Fibroblast of the conjunctiva (primary cell): ENCODE data around the gene AGAP2.
A peak's percentile ranks its signal among the peaks of the same experiment; 100 is the strongest.
"Not testable (repeated sequence)": the region's sequence is repeated elsewhere in the genome, so short reads cannot be mapped to it uniquely, and the experiment has no call there.

Source experiments
- DNase-seq: peaks from one replicate; pipeline ENCODE4 v3.0.0-alpha.2; 2010; ENCODE audit warnings: low read depth

AGAP2 gene

DNA sequence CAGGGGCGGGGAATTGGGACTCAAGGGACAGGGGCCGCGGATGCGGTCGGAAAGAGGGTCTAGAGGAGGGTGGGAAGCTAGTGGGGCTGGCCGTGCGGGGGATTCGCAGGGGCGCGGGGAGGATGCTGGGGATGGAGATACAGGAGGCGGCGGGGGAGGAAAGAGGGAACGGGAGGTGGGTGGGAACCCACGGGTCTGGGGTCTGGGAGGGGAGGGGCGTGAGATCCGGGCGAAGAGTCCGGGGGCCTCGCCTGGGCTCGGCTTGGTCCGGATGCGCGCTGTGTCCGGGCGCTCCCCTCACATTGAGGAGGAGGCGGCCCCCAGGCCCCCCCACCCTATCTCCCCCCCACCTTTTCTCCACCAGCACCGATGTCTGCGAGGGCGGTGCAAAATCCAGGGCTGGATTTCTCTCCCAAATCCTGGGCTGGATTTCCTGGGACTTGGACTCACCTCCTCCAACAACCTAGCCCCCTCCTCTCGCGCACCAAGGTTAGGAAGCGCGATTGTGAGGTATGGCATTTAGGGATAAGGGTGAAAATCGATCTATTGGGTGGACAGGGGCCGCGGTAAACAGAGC is at the start of gene AGAP2:
Gene AGAP2, minus strand, starts transcription at position 82 of the 577 bp plus-strand sequence. CDS start 496 bp downstream, outside the sequence.
- no peak for DNase-seq

DNA sequence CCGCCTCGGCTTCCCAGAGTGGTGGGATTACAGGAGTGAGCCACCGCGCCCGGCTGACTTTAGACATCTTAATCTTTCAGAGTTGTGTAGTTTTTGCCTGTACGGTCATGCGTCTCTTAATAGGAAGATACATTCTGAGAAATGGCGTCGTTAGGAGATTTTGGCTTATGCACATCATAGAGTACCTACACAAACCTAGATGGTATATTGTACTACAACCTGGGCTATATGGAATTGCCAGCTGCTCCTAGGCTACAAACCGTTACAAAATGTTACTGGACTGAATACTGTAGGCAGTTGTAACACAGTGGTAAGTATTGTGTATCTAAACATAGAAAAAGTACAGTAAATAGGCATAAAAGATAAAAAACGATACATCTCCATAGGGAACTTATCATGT is 45.3 kb upstream of the AGAP2 start:
- DNase-seq, result no peak

DNA sequence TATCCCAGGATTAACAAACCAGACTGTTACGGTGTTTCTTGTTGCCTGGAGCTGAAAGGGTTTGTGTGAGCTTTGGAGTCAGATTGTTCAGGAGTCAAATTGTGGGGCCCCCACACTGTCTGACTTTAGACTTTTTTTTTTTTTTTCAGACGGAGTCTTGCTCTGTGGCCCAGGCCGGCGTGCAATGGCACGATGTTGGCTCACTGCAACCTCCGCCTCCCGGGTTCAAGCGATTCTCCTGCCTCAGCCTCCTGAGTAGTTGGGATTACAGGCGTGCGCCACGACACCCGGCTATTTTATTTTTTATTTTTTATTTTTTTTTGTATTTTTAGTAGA is 44.9 kb upstream of the AGAP2 start:
- DNase-seq, result no peak

DNA sequence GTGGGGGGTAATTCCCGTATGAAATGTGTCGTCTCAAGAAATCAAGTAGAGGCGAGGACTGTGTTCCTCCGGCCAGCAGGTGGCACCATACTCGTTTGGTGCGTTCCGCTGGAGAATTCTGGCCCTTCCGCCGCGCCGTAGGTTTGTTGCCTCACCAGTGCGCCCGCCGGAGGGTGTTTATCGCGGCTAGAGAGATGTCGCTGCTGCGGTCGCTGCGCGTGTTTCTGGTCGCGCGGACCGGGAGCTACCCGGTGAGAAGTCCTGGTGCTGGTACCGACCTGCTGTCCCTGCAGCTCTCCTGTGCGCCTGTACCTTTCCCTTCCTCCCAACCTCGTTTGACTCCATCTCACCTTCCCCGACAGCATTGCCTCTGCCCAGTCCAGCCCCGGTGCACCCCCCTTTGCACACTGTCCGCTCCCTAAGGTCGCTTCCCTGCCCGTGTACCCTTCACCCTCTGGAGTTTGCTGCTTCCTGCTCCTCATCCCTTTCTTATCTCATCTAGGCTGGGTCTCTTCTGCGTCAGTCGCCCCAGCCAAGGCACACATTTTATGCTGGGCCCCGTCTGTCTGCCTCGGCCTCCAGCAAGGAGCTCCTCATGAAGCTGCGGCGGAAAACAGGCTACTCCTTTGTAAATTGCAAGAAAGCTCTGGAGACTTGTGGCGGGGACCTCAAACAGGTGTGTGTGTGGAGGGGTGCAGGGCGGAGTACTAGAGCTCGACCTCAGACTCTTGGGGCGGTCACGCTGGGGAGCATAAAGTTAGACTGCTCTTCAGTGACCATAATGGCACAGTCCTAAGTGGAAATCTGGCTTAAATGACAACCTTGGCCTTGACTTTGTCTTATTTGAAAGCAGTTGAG is 44.3 kb upstream of the AGAP2 start, which contains the start of gene TSFM:
Gene TSFM, plus strand, starts transcription at position 180 of the 858 bp plus-strand sequence. Its CDS starts 15 bp downstream, at position 195.
- DNase-seq, result peak; percentile 86

DNA sequence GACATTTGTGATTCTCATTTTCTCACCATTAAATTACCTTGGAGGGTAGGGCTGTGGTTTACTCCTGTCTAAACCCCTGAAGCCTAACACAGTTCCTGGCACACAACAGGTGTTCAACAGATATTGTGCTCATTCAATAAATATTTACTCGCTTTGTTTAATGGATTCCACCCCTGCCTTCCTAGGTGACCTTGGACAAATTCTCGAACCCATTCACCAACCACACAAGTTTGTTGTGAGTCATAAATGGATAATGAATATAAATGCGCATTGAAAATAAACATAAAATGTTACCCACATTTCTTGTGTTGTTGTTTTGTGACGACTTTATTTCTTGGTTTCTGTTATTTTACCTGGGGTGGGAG is 43.7 kb upstream of the AGAP2 start:
- no peak for DNase-seq

DNA sequence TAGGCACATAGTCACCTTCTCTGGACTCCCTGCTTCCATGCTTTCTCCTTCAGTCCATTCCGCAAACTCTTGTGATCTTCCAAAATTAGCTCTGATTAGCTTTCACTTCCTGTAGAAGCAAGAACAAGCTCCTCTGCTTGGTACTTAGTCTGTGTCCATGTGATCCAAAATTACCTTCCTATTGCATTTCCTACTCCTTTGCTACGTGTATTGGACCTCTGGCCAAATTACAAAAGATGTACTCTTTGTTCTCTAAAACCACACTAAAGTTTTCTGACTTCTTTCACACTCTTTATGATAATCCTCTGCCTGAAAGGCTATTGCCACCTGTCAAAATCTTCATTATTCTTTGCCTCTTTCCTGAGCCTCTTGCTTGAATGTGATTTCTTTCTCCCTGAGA is 43.3 kb upstream of the AGAP2 start:
- no peak for DNase-seq

DNA sequence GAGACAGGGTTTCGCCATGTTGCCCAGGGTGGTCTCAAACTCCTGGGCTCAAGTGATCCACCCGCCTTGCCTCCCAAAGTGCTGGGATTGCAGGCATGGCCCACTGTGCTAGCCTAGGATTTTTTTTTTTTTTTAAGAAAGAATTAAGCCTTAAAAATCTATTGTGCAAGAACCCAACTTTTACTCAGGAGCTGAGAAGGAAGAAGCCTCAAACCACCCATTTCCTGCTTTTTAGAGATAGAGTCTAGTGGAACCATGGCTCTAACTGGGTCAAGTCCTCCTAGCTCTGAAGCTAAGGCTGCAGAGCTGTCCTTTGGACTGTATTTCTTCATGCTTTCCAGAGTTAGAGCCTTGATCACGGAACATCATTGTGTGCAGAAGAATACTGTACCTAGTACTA is 42.7 kb upstream of the AGAP2 start:
- no peak for DNase-seq

DNA sequence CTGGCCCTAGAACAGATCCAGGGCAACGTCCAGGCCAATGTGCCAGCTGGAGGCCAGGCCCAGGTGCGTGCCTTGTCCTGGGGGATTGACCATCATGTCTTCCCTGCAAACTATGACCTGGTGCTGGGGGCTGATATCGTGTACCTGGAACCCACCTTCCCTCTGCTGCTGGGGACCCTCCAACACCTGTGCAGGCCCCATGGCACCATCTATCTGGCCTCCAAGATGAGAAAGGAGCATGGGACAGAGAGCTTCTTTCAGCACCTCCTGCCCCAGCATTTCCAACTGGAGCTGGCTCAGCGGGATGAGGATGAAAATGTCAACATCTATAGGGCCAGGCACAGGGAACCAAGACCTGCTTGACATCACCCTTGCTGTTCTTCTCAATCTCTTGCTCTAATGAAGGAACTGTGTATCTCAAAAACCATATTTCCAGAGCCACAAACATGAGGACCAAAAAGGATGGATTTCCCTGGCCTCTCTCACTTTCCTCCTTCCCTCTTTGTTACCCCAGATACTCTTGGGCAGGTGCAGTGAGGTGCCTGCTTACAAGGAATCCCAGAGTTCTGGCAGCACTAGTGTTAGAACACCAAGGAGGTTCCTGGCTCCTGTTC is 41.8 kb upstream of the AGAP2 start:
- DNase-seq, result no peak

DNA sequence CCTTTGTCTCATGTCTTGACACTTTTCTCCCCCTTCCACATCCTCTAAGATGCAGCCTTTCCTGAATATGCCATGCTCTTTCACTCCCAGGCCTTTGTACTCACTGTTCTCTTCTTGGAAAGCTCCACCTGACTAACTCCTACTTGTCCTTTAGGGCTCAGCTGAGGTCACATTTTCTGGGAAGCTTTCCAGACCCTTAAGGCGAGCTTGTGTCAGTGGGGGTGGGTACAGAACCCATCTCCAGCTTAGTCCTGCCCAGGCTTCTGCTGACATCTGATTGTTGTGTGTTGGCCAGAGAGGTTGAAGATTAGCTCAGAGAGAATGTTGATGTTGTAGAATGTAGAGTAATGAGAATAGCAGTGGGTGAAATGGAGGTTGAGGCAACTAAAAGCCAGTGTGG is 41.2 kb upstream of the AGAP2 start:
- DNase-seq, result no peak

DNA sequence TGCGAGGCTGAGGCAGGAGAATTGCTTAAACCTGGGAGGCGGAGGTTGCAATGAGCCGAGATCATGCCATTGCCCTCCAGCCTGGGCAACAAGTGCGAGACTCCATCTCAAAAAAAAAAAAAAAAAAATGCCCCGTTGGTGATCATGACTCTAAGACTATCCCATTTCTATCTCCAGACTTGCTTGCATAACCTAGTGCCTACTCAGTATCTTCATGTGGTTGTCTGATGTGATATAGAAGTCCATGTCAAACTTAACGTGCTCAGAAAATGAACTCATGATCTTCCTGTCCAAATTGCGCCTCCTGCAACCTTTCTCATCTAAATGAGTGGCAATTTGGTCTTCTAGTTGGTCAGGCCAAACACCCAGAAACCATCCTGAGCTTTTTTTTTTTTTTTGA is 39.4 kb upstream of the AGAP2 start:
- no peak for DNase-seq

DNA sequence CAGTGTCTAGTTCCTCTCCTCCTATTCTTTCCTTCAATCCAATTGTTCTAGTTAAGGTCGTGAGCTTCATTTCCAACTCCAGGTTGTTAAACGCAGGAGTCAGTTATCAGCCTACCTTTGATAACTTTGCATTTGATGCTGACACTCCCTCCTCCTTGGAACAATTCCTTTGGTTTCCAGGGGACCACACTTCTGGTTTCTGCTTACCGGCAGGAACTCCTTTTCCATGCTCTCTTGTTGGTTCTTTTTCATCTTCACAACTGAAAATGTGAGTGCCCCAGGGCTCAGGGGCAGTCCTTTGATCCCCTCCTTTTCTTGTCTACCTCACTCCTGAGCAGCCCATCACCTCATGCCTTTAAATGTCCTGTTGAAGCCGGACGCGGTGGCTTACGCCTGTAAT is 38.8 kb upstream of the AGAP2 start:
- DNase-seq, result no peak

DNA sequence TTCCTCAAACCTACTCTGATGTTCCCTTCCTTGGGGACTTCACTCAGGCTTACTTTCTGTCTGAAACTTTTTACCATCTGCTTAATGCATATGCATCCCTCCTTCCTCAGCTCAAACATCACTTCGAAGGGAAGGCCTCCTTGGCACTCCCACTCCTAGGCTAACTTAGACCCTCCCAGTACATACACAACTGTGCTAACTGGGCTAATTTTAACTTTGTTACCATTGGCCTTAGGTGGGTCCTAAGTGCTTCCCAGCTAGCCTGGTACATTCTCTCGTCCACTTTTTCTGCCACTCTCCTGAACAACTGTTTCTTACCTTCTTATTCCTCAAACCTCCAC is 37.7 kb upstream of the AGAP2 start:
- DNase-seq, result no peak

DNA sequence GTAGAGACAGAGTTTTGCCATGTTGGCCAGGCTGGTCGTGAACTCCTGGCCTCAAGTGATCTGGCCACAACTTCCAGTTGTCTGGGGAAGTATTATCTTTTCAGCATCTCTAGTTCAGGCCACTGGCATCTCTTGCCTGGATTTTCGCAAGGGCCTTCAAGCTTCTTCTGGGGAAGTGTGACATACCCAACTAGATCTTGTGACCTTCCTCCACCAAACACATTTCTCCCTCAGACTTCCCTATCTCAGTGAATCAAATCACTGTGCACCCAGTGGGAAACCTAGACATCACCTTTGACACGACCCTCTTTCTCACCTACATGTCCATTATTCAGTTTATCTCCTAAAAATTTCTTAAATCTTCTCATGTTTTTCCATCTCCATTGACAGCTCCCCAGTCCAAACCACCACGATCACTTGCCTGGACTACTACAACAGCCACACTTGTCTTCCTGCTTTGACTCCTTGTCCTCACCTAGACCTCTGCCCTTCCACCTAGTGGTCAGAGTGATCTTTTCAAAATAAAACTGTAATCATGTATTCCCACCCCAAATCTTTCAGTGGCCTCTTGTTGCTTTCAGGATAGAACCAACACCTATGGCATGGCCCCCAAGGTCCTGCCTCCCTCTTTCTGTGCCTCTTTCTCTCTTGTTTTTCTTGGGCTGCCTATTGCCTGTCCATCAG is 37.2 kb upstream of the AGAP2 start:
- no peak for DNase-seq

DNA sequence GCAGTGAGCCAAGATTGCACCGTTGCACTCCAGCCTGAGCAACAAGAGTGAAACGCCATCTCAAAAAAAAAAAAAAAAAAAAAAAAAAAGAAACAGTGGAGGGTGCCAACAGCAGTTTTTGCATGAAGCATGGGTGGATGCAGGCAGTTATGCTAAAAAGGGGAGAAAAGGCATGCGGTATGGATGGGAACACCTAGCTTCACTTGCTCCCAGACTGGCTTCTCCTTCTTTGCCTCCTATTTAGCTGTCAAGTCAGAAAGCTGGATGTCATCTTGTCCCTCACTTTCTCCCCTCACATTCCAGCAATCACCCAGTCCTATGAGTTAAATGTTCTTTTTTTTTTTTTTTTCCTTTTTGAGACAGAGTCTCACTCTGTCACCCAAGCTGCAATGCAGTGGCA is 36.5 kb upstream of the AGAP2 start:
- DNase-seq, result no peak

DNA sequence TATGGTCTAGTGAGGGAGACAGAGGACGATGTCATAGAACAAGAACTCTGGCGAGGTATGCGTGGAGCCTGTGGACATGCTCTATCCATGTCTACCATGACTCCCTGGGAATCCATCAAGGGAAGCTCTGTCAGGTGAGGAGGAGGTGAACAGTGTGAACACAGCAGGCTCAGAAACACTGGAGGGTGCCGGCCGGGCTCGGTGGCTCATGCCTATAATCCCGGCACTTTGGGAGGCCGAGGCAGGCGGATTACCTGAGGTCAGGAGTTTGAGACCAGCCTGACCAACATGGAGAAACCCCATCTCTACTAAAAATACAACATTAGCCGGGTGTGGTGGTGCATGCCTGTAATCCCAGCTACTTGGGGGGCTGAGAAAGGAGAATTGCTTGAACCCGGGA is 36.1 kb upstream of the AGAP2 start:
- not testable (repeated sequence) for DNase-seq

DNA sequence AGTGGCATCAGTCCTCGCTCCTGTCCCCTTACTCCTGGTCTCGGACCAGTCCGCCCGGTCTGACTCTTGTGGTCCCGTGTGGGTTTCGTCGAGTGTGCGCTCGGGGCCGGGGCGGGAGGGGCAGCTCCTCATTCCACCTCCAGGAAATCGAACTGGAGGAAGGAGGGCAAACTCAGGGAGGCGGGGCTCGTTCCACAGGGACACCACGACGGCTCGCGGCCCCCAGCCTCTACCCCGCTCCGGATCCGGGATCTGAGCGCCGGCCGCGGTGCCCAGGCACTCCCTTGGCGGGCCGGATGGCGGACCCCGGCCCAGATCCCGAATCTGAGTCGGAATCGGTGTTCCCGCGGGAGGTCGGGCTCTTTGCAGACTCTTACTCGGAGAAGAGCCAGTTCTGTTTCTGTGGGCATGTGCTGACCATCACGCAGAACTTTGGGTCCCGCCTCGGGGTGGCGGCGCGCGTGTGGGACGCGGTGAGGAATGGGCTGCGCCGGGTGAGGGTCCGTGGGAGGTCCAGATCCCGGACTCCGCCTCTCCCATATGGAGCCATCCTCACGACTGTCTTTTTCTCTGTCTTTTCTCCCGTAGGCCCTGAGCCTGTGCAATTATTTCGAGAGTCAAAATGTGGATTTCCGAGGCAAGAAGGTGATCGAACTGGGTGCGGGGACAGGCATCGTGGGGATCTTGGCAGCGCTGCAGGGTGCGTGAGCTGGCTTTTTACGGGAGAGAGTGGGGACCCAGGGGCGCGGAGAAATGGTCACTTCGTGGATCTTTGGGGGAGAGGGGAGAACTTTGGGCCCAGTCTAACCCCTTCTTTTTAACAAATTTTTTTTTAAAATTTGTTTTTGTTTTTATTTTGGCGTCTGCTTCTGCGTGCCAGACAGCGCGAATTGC is 34.1 kb upstream of the AGAP2 start, which contains the start of gene EEF1AKMT3:
Gene EEF1AKMT3, plus strand, starts transcription at position 186 of the 894 bp plus-strand sequence. Its CDS starts 111 bp downstream, at position 297.
- DNase-seq, result no peak

DNA sequence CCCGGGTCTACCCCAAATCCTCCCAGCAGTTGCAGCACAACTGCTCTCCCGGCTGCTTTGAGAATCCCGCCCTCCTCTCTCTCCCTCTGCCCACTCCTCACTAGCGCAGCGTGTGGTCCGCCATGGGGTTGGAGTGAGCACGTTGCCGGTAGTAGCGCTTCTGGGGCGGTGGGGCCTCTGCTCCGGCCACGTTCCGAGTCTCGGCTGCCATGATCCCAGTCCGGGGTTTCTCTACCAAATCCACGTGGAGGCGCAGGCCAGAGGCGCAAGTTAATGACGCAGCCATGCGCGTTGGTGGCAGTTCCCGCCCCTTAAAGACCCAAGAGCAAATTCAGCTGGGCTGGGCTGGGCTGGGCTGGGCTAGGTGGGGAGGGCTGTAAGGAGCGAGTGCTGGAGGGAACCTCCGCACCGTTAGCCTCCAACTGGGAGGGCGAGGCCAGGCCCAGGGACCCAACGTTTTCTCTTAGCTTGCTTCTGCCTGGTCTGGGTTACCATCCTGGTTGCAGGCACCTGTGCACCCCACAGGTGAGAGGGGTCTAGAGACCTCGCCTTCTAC is 33.4 kb upstream of the AGAP2 start, which contains the start of gene METTL1:
Gene METTL1, minus strand, starts transcription at position 233 of the 556 bp plus-strand sequence. Its CDS starts 22 bp downstream, at position 211.
- DNase-seq, result peak; percentile 91

DNA sequence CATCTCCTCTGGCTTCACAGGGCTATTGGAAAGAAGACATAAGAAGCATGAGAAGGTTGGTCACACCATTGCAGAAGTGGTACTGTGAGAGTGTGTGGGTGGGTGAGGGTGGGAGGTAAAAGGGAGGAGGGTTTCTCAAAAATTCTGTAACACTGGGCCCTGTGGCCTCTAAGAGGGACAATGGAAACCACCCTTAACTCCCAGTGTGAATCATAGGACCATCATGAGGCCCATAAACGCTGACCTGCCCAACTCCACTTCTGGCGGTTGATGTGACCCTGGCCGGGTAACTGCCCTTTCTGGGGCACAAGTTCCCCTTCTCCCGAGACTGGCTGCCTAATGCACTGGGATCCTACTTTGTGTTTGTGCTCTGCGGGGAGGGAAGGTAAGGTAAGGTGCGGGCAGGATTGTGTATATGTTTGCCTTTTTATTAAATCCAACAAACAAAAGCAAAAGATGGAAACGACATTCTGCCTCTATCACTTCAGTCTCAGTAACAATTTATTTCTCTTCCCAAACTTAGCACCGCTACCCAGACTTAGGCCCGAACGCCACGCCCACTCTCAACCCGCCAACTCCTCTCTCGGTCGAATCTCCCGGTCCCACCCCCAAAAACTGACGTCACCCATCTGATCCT is 32.8 kb upstream of the AGAP2 start:
- peak; percentile 75 for DNase-seq

DNA sequence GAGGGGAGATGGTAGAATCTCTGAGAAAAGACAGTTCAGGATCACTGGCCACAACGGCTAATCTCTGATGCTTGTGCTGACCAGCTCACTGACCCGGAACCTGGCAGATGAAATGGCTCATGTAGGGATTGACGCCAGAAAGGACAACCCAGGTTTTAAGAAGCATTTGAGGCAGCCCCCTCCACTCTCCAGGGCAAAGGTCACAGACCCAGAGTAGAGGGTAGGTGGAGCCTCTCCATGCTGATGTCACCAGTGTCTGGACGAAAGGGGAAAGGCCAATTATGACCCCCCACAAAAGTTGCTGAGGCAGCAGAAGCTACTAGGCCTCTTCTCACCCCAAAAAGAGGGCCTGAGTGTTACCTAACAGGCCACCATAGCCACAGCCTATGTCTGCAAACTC is 32.2 kb upstream of the AGAP2 start:
- no peak for DNase-seq

DNA sequence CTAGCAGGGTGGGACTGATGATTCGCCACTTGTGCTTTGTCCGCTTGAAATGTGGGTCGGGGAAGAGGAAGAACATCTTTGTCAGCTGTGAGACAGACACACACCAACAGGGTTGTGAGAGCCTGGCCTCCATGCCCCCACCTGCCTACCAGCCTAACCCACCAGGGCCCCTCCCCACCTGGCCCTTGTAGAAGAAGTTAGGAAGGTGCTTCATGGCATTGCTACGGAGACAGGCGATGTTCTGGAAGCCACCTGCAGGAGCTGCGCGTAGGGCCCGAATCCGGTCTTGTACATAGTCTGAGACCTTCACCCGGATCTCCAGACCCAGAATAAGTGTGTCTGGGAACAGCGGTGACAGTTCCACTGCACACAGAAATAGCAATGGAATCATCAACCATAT is 31.1 kb upstream of the AGAP2 start:
- DNase-seq, result no peak

DNA sequence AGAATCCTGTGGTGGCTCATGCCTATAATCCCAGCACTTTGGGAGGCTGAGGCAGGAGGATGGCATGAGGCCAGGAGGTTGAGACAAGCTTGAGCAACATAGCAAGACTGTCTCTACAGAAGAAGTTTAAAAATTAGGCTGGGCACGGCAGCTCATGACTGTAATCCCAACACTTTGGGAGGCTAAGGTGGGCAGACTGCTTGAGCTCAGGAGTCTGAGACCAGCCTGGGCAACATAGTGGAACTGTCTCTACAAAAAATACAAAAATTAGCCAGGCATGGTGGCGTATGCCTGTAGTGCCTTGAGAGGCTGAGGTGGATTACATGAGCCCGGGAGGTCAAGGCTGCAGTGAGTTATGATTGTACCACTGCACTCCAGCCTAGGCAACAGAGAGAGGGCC is 29.3 kb upstream of the AGAP2 start:
- no peak for DNase-seq
